ENCODE data around the gene KRAS. TPM values are rescaled to one million over a fixed set of nuclear protein-coding genes. Genes with fewer than 3 reads are reported as not detected.

The KRAS gene
- 11.0 and 18.7 TPM in 2 replicates for total RNA-seq

GRCh38 chr12:25250744-25251730 is at the start of gene KRAS:
Gene KRAS, minus strand, starts transcription at chr12:25250929.

GRCh38 chr12:25195056-25195971 is 55.4 kb downstream of the KRAS start, which contains the start of the genes DNAI7 and ETFRF1:
Gene DNAI7, minus strand, starts transcription at chr12:25195160. Its CDS starts 82 bp downstream, at chr12:25195078.
Gene ETFRF1, plus strand, starts transcription at chr12:25195237. Its CDS starts 8,720 bp downstream, at chr12:25203957.

Other genes starting within 250 kb of the KRAS start
- gene DNAI7, start 55.8 kb downstream of the KRAS start, total RNA-seq, result 0.09 TPM in 1 of 2 replicates, not detected in the other
- 17.1 and 19.9 TPM in 2 replicates for gene ETFRF1, start 55.7 kb downstream of the KRAS start, total RNA-seq